ENCODE measurements around the gene NETO2.

The NETO2 gene

GRCh38 chr16:47084198-47084597 lies 59.5 kb downstream of the NETO2 start:
- TF ChIP-seq CTCF (IDR thresholded peaks at IDR 0.05; ENCODE audit: poor library complexity, severe bottlenecking): no peak
- H3K9me3 ChIP-seq (ENCODE audit: severe bottlenecking): peaks cover 2% of the 10 kb centered on the region
- H3K27me3 ChIP-seq (ENCODE audit: insufficient read depth, poor library complexity, severe bottlenecking): no peaks in the 10 kb centered on the region
- H3K4me3 ChIP-seq (ENCODE audit: severe bottlenecking): no peak overlapping the region
- H3K4me1 ChIP-seq (ENCODE audit: insufficient read depth, poor library complexity, severe bottlenecking): no peaks in the 10 kb centered on the region
- H3K36me3 ChIP-seq (ENCODE audit: low read depth): peaks cover 64% of the 10 kb centered on the region
- no peak overlapping the region for H3K27ac ChIP-seq (ENCODE audit: poor library complexity, severe bottlenecking)
- DNase-seq (ENCODE audit: low spot score) (no peak), ATAC-seq (ENCODE audit: low read depth) (no peak)

GRCh38 chr16:47082099-47082865 lies 61.5 kb downstream of the NETO2 start:
- no peak for DNase-seq (ENCODE audit: low spot score)
- no peak for TF ChIP-seq CTCF (IDR thresholded peaks at IDR 0.05; ENCODE audit: poor library complexity, severe bottlenecking)
- no peak overlapping the region for H3K27ac ChIP-seq (ENCODE audit: poor library complexity, severe bottlenecking)

GRCh38 chr16:47081115-47081514 lies 62.6 kb downstream of the NETO2 start:
- Histone ChIP-seq H3K27me3 (ENCODE audit: insufficient read depth, poor library complexity, severe bottlenecking) (no peaks in the 10 kb centered on the region), H3K27ac (ENCODE audit: poor library complexity, severe bottlenecking) (no peak overlapping the region), H3K9me3 (ENCODE audit: severe bottlenecking) (peaks cover 2% of the 10 kb centered on the region), H3K36me3 (ENCODE audit: low read depth) (peaks cover 43% of the 10 kb centered on the region), H3K4me3 (ENCODE audit: severe bottlenecking) (no peak overlapping the region), H3K4me1 (ENCODE audit: insufficient read depth, poor library complexity, severe bottlenecking) (no peaks in the 10 kb centered on the region)
- ATAC-seq (ENCODE audit: low read depth) (no peak), DNase-seq (ENCODE audit: low spot score) (no peak)
- no peak for TF ChIP-seq CTCF (IDR thresholded peaks at IDR 0.05; ENCODE audit: poor library complexity, severe bottlenecking)

More at GRCh38 chr16:47082099-47082865, 61.5 kb downstream of the NETO2 start:
- Histone ChIP-seq H3K36me3 (ENCODE audit: low read depth) (peaks cover 50% of the 10 kb centered on the region), H3K4me1 (ENCODE audit: insufficient read depth, poor library complexity, severe bottlenecking) (no peaks in the 10 kb centered on the region), H3K9me3 (ENCODE audit: severe bottlenecking) (peaks cover 2% of the 10 kb centered on the region), H3K27me3 (ENCODE audit: insufficient read depth, poor library complexity, severe bottlenecking) (no peaks in the 10 kb centered on the region), H3K4me3 (ENCODE audit: severe bottlenecking) (no peak overlapping the region)
- no peak for ATAC-seq (ENCODE audit: low read depth)

GRCh38 chr16:47079860-47080259 lies 63.9 kb downstream of the NETO2 start:
- no peak overlapping the region for H3K4me3 ChIP-seq (ENCODE audit: severe bottlenecking)
- TF ChIP-seq CTCF (IDR thresholded peaks at IDR 0.05; ENCODE audit: poor library complexity, severe bottlenecking): no peak
- ATAC-seq (ENCODE audit: low read depth): no peak
- H3K9me3 ChIP-seq (ENCODE audit: severe bottlenecking): peaks cover 2% of the 10 kb centered on the region
- DNase-seq (ENCODE audit: low spot score): no peak
- H3K27ac ChIP-seq (ENCODE audit: poor library complexity, severe bottlenecking): no peak overlapping the region
- no peaks in the 10 kb centered on the region for H3K4me1 ChIP-seq (ENCODE audit: insufficient read depth, poor library complexity, severe bottlenecking)
- peaks cover 38% of the 10 kb centered on the region for H3K36me3 ChIP-seq (ENCODE audit: low read depth)
- H3K27me3 ChIP-seq (ENCODE audit: insufficient read depth, poor library complexity, severe bottlenecking): no peaks in the 10 kb centered on the region

All from RWPE2 (cell line).